IPS DF 4.7 (cell line): ENCODE measurements around the gene TNS1.

Experiments used
- DNase-seq: peaks from one replicate; pipeline ENCODE4 v3.0.0-alpha.2; 2013; ENCODE audit warnings: low spot score; ENCODE audit errors: extremely low read depth

The TNS1 gene

GRCh38 chr2:217914078-217914477 is 88.7 kb downstream of the TNS1 start:
- DNase-seq = no peak

GRCh38 chr2:217913436-217913835 is 89.4 kb downstream of the TNS1 start:
- no peak for DNase-seq

GRCh38 chr2:217912098-217913024 is 90.4 kb downstream of the TNS1 start:
- DNase-seq = no peak

- no peak for DNase-seq
Measured at GRCh38 chr2:217911283-217912097, 91.3 kb downstream of the TNS1 start.

GRCh38 chr2:217910875-217911212 is 92.0 kb downstream of the TNS1 start:
- no peak for DNase-seq

- DNase-seq = no peak
Measured at GRCh38 chr2:217909156-217909820, 93.5 kb downstream of the TNS1 start.

GRCh38 chr2:217908544-217908943 is 94.3 kb downstream of the TNS1 start:
- no peak for DNase-seq

- DNase-seq = no peak
Measured at GRCh38 chr2:217907266-217907665, 95.5 kb downstream of the TNS1 start.

GRCh38 chr2:217906798-217907197 is 96.0 kb downstream of the TNS1 start:
- no peak for DNase-seq

GRCh38 chr2:217905896-217906295 is 96.9 kb downstream of the TNS1 start:
- no peak for DNase-seq

GRCh38 chr2:217905395-217905794 is 97.4 kb downstream of the TNS1 start:
- DNase-seq = no peak

- no peak for DNase-seq
Measured at GRCh38 chr2:217904614-217904965, 98.2 kb downstream of the TNS1 start.

GRCh38 chr2:217903859-217904613 is 98.8 kb downstream of the TNS1 start:
- no peak for DNase-seq

- DNase-seq = no peak
Measured at GRCh38 chr2:217903142-217903858, 99.5 kb downstream of the TNS1 start.

GRCh38 chr2:217902379-217903141 is 100.2 kb downstream of the TNS1 start:
- DNase-seq = no peak

- no peak for DNase-seq
Measured at GRCh38 chr2:217901835-217902378, 100.9 kb downstream of the TNS1 start.

- no peak for DNase-seq
Measured at GRCh38 chr2:217901400-217901799, 101.4 kb downstream of the TNS1 start.

- DNase-seq = no peak
Measured at GRCh38 chr2:217900780-217901360, 101.9 kb downstream of the TNS1 start.
